Loucy (cell line): ENCODE results near the gene UQCR11.

Source experiments
- H2AFZ ChIP-seq: fragments of 200-600 bp; sonication (generic); 2 replicates; pipeline ENCODE4 v1.6.0; 2016; ENCODE audit warnings: antibody characterized with exemption, mild to moderate bottlenecking, low read length, moderate library complexity
- H3F3A ChIP-seq: fragments of 200-600 bp; 2 replicates; pipeline ENCODE4 v1.6.0; 2016; ENCODE audit warnings: antibody characterized with exemption, low read depth, mild to moderate bottlenecking
- H3K27me3 ChIP-seq: fragments of 200-600 bp; sonication (generic); 2 replicates; pipeline ENCODE4 v1.6.1; 2014; ENCODE audit warnings: low read length, mild to moderate bottlenecking; ENCODE audit not compliant: insufficient read depth, poor library complexity, severe bottlenecking
- H3K36me3 ChIP-seq: fragments of 200-600 bp; sonication (generic); 2 replicates; pipeline ENCODE4 v1.6.1; 2016; ENCODE audit warnings: low read length; ENCODE audit not compliant: insufficient read depth
- H3K4me1 ChIP-seq: fragments of 200-600 bp; sonication (generic); 2 replicates; pipeline ENCODE4 v1.5.1; 2014; ENCODE audit warnings: low read length, mild to moderate bottlenecking; ENCODE audit not compliant: insufficient read depth, poor library complexity, severe bottlenecking
- H3K4me2 ChIP-seq: fragments of 200-600 bp; sonication (generic); 2 replicates; pipeline ENCODE4 v1.6.0; 2014; ENCODE audit warnings: antibody characterized with exemption, low read length, low read depth, mild to moderate bottlenecking; ENCODE audit not compliant: poor library complexity, severe bottlenecking
- H3K4me3 ChIP-seq: fragments of 200-600 bp; sonication (generic); 2 replicates; pipeline ENCODE4 v1.5.1; 2014; ENCODE audit warnings: low read length, mild to moderate bottlenecking, mixed read lengths; ENCODE audit not compliant: poor library complexity, severe bottlenecking
- H3K79me2 ChIP-seq: fragments of 200-600 bp; sonication (generic); 2 replicates; pipeline ENCODE4 v1.6.1; 2014; ENCODE audit warnings: low read length; ENCODE audit not compliant: insufficient read depth
- H3K9ac ChIP-seq: fragments of 200-600 bp; sonication (generic); 2 replicates; pipeline ENCODE4 v1.6.0; 2014; ENCODE audit warnings: mild to moderate bottlenecking, low read depth, low read length, moderate library complexity; ENCODE audit not compliant: poor library complexity, severe bottlenecking
- H3K9me2 ChIP-seq: fragments of 200-600 bp; sonication (generic); replicated peaks from 2 replicates; pipeline ENCODE4 v1.6.1; 2016; ENCODE audit warnings: low read depth, low read length, mixed read lengths
- H3K9me3 ChIP-seq: fragments of 200-600 bp; sonication (generic); 2 replicates; pipeline ENCODE4 v1.6.1; 2014; ENCODE audit warnings: mild to moderate bottlenecking, antibody characterized with exemption, low read length, low read depth; ENCODE audit not compliant: insufficient read depth
- H4K20me1 ChIP-seq: fragments of 200-600 bp; sonication (generic); 2 replicates; pipeline ENCODE4 v1.6.0; 2014; ENCODE audit warnings: antibody characterized with exemption, low read length, mild to moderate bottlenecking; ENCODE audit not compliant: insufficient read depth, poor library complexity, severe bottlenecking
- EZH2phosphoT487 ChIP-seq: fragments of 200-600 bp; IDR thresholded peaks from 2 replicates; pipeline ENCODE4 v1.6.1; 2018; ENCODE audit warnings: antibody characterized with exemption, mild to moderate bottlenecking, moderate library complexity, borderline replicate concordance
- TF ChIP-seq, protein P1 (sequence below): fragments of 200-600 bp; sonication (generic); conservative IDR thresholded peaks from 2 replicates; pipeline ENCODE4 v1.5.1; 2014; ENCODE audit warnings: mild to moderate bottlenecking, antibody characterized with exemption, low read length

The UQCR11 gene

DNA sequence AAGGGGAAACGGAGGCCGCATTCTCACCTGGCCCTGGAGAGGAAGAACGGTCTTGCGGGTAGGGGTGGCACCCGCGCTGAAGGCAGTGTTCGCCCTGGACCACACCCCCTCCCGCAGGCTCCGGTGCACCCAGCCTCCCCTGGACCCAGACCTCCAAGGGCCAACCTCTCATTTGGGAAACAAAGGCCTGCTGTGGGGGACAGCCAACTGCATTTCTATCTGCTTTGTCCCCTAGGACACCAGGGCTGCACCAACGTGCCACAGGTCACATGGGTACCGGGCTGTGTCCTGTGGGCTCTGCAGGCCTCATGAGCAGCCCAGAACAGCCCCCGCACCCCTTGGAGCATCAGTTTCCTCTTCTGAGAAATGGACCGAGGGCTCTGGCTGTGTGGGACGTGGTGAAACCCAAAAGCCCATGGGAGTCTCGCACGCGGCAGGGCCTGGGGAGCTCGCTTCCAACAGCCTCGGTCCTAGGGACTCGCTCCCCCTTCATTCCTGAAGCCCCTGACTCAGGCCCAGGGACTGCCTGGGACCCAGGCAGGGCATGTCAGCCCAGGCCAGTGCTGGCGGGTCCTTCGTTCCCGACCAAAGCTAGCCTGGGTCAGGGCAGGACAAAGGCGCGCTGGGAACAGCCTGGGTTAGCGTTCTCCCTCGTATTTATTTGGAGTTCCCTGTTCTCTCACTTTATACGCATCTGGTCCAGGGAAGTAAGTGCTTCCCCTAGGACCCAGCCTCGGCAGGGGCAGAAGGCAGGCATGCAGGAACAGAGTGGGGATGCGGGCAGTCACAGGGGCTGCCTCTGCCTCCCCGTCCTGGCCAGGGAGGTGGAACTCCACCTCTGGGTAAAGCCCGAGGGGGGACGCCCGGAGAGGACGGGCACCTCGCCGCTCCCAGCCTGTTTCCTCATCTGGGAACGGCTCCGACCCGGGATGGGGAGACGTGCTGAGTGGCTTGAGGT, 42.5 kb upstream of the UQCR11 start:
- peaks cover 90% of the 10 kb centered on the region for H3K79me2 ChIP-seq
- no peak overlapping the region for H3K4me2 ChIP-seq
- no peaks in the 10 kb centered on the region for H3K9me2 ChIP-seq
- peaks cover 80% of the 10 kb centered on the region for H4K20me1 ChIP-seq
- no peaks in the 10 kb centered on the region for H3K9me3 ChIP-seq
- no peak overlapping the region for H3K9ac ChIP-seq
- peaks cover 47% of the 10 kb centered on the region; the same call in 1 of the 2 replicates for H3K36me3 ChIP-seq
- H3K4me3 ChIP-seq: no peak overlapping the region
- peaks cover 16% of the 10 kb centered on the region for H3K4me1 ChIP-seq
- no peaks in the 10 kb centered on the region for H3K27me3 ChIP-seq
- H3F3A ChIP-seq: no peaks in the 10 kb centered on the region
- TF ChIP-seq, protein P1, sequence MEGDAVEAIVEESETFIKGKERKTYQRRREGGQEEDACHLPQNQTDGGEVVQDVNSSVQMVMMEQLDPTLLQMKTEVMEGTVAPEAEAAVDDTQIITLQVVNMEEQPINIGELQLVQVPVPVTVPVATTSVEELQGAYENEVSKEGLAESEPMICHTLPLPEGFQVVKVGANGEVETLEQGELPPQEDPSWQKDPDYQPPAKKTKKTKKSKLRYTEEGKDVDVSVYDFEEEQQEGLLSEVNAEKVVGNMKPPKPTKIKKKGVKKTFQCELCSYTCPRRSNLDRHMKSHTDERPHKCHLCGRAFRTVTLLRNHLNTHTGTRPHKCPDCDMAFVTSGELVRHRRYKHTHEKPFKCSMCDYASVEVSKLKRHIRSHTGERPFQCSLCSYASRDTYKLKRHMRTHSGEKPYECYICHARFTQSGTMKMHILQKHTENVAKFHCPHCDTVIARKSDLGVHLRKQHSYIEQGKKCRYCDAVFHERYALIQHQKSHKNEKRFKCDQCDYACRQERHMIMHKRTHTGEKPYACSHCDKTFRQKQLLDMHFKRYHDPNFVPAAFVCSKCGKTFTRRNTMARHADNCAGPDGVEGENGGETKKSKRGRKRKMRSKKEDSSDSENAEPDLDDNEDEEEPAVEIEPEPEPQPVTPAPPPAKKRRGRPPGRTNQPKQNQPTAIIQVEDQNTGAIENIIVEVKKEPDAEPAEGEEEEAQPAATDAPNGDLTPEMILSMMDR: no peak
- TF ChIP-seq EZH2phosphoT487: no peak
- no peak overlapping the region for H2AFZ ChIP-seq

DNA sequence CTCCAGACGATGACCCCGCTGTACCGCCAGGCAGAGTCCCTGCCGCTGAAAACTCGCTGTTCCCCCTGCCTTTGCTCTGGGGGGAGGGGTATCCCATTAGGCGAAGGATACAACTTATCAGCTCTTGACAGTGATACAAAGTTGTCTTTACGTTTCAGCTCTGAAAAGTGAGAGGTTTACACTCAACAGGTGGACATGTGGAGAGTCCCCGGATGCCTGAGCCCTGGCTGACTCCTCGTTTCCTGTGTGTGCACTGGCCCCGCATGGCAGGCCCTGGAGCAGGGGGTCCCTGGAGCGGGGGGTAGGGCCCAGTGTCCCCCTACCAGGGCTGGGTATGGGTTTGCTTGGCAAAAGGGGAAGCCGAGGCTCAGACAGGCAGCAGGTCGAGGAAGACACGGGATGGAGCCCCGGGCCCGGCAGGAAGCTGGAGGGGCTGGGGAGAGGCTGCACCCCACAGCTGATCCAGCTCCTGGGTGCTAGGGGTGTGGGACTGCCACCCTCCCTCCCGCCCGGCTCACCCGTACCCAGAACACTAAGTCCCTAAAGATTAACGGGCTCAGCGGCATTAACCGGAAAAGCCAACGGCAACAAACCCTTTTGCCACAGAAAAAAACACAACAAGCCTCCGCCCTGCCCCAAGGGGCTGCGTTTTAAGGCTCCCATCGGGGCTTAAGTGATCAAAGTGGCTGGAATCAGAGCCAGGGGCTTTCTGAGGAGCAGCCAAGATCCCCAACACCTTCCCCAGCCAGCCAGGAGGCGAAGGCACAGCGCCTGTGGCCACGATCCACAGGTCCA, 41.6 kb upstream of the UQCR11 start:
- Histone ChIP-seq H3K4me2 (no peak overlapping the region), H2AFZ (no peak overlapping the region), H4K20me1 (peaks cover 87% of the 10 kb centered on the region), H3K79me2 (peaks cover 97% of the 10 kb centered on the region), H3K4me3 (no peak overlapping the region), H3F3A (no peaks in the 10 kb centered on the region), H3K9me3 (no peaks in the 10 kb centered on the region), H3K36me3 (peaks cover 56% of the 10 kb centered on the region; the same call in 1 of the 2 replicates), H3K4me1 (peaks cover 16% of the 10 kb centered on the region), H3K9ac (no peak overlapping the region), H3K27me3 (no peaks in the 10 kb centered on the region), H3K9me2 (no peaks in the 10 kb centered on the region)
- TF ChIP-seq, protein P1: no peak
- no peak for TF ChIP-seq EZH2phosphoT487

DNA sequence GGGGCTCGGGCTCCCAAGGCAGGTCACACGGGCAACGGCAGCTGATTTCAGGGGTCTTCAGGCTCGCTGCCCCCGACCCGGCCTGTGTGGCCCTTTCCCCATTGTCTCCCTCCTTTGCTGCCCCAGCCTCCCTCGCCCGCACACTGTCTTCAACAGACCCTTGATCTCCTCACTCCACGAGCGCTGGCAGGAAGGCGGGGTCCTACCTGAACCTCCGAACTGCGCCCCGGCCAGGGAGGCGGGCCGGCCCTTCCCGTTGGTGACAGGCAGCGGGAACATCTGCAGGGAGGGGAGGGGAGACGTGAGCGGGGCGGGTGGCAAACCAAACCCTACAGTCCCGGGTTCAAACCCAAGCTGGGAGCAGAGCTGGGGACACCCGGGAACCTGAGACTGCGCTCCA, 40.9 kb upstream of the UQCR11 start:
- H3K4me3 ChIP-seq: no peak overlapping the region
- H3K9me2 ChIP-seq: no peaks in the 10 kb centered on the region
- peaks cover 16% of the 10 kb centered on the region for H3K4me1 ChIP-seq
- H3K4me2 ChIP-seq: no peak overlapping the region
- H3K9me3 ChIP-seq: no peaks in the 10 kb centered on the region
- peaks cover 95% of the 10 kb centered on the region for H3K79me2 ChIP-seq
- H3F3A ChIP-seq: no peaks in the 10 kb centered on the region
- peaks cover 62% of the 10 kb centered on the region; the same call in 1 of the 2 replicates for H3K36me3 ChIP-seq
- H3K9ac ChIP-seq: no peak overlapping the region
- peaks cover 85% of the 10 kb centered on the region for H4K20me1 ChIP-seq
- no peak overlapping the region for H2AFZ ChIP-seq
- no peak for TF ChIP-seq EZH2phosphoT487
- TF ChIP-seq, protein P1: no peak
- H3K27me3 ChIP-seq: no peaks in the 10 kb centered on the region
